RPMI8226 (cell line): ENCODE data around the gene B4GALT1.

ENCODE experiments used
- DNase-seq: peaks from one replicate; pipeline ENCODE4 v3.0.0-alpha.2; 2015

The B4GALT1 gene

DNA sequence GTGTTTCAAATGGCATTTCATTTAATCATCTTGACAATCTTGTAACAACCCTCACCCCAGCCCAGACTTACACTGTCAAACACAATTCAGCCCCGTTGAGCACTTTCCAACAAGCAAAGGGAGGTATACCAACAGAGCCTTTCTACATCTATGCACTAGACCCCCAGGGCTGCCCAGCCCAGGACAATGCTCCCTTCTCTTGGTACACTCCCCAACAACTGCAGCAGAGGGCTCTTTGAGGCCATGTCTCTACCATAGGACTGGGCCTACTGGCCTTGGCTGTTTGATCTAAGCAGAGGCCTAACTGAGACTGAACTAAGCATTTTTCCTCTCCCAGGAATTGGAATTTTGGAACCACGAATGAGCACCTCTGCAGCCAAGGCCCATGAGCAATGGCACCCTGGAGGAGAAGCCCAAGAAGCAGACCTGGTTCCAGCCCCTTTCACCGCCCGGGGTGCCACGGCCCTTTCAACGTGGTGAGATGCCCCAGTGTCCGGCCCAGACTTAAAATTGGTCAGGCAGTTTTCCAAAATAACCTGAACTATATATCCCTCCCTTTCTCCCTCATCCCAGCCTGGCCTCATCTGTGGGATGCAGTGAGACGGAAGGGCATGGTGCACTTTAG is 43.6 kb downstream of the B4GALT1 start:
- no peak for DNase-seq

DNA sequence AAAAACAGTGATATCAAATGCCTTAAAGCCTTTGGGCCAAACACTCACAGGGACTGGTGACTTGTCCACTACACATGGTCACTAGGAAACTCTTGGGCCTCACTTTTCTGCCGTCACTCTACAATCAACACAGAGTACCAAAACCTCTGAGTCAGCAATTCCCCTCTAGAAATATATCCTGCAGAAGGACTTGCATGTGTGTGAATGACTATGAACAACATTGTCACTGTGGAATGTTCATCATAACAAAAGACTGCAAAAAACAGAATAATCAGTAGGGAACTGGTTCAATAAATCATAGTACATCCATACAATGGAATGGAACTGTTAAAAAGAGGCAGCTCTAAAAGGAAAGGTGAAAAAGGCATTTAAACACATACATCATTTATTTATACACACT is 46.5 kb downstream of the B4GALT1 start:
- no peak for DNase-seq

DNA sequence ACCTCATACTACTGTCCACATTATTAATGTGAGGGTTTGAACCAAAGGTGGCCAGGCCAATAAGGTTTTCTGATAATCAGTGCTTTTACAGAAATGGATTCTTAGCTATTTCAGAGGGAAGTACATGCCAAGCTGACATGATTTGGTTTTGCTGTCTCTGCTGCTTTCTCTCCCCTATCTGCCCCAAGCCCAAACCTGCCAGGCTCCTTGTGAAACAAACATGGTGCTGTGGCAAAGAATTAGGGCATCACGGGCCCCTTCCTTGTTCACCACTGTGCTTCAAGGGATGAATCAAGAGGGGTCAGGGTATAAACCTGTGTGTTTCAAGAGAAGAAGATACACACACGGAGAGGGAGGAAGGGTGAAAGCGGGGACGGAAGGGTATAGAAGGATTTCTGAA is 49.3 kb downstream of the B4GALT1 start:
- DNase-seq = no peak

DNA sequence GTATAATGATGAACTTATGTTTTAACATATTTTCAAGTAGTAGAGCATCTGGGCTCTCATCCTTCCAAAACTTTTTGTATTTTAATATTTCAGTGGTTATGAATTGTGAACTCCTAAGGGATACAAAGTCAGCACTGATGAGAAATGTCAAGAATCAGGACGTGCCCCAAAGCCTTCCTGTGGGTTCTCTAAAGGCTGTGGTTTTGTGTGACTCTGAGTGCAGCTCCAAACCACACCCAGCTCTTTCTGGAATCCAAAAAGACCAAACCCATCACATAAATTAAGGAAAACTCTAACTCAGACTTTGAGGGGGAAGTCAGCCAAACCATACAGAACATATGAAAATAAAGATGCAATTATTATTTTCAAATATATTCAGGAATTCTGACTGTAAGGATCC is 49.8 kb downstream of the B4GALT1 start:
- no peak for DNase-seq

DNA sequence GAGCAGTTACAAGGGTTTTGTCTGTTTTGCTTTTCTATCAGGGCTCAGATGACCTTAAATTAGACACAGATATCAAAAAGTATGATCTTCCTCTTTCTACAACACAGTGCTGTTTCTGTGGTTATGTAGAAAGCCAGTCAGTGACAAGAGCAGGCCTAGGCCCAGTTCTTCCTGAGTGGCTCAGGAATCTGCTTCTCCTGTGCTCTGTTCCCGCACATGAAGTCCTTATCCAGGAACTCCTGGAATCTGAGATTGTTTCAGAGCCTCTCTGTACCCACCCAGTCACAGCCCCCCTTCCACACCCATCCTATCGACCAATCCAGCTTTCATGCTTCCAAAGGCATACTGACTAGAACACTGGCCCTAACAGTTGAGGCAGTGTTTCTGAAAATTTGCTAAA is 50.3 kb downstream of the B4GALT1 start:
- no peak for DNase-seq

DNA sequence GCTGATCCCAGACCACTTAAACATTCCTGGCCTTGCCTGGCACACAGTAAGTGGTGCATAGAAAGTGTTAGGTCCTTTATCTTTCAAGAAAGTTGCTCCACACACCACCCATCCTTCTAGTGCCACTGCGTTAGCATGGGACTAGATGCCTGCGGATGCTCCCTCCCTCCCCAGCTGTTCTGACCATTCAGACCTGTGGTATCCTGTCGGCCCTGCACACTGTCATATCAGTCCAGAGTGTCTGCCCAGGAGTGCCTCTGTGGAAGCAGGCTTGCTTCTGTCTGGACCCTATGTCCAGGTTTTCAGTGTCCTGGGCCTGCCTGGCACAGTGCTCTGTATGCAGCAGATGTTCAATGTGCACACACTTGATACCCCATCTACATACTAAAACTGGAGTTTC is 52.4 kb downstream of the B4GALT1 start:
- DNase-seq = no peak

DNA sequence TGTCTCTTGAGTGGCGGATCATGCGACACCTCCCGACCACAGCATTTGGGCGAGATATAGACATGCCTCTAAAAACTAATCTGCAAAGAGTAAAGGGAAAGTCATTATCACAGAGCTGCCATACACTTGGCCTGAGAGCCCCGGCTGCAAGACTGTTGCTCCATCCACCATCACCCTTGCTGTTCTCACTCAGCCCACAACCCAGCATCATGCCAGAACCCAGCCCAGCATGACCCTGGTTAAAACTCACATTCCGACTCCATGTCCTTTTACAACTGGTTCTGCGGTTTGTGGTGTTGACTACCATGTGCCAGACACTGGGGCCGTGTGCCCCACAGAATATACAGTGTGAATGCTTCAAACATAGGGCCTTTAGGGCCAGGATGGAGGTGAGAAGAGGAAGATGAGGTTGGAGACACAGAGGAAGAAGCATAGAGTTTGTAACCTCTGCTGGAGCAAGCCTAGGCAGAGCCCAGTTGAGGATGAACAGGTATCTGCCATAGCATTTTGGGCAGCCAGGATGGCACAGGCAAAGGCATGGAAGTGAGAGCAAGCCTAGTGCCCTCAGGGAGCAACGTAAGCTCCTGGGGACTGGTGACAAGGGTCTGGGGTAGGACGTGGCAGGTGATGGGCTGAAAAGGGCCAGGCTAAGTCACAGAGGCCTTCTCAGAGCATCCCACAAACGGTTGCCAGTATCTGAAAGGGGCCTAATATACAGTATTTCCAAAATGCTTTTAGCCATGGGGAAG is 53.2 kb downstream of the B4GALT1 start:
- no peak for DNase-seq

DNA sequence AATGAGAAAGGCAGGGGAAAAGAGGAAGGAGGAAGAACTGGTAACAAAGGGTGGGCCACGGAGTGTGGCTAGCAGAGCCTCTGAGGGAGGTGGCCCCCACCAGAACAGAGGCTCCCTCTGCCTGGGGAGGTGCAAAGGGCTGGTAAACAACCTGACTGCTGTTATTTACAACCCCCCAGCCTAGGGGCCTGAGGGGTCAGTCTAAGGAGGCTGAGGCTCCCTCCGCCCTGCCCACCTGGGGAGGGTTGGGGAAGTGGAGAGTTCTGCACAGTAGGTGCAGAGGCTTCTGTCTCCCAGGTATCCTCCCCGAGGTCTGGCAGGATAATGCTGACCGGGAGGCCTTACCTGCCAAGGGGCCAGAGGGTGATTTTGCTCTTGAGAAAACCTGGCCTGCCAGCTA is 55.0 kb downstream of the B4GALT1 start:
- DNase-seq = no peak

DNA sequence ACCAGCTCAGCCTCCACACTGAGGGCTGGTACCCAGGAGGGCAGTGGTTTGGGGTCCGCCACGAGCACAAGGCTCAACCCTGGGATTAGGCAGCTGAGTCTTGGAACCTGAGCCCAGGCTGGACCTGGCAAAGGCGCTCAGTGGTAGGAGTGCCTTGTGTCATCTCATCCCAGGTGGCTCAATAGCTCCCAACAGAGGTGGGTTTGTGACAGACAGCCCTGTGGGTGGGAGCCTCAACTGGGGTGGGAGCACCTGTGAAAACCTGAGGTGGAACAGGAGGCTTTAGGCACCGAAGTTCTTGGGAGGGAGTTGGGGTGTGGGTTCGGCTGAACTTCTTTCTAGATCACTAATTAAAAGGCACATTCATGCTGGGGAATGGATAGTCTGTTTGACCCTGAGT is 55.5 kb downstream of the B4GALT1 start:
- no peak for DNase-seq

DNA sequence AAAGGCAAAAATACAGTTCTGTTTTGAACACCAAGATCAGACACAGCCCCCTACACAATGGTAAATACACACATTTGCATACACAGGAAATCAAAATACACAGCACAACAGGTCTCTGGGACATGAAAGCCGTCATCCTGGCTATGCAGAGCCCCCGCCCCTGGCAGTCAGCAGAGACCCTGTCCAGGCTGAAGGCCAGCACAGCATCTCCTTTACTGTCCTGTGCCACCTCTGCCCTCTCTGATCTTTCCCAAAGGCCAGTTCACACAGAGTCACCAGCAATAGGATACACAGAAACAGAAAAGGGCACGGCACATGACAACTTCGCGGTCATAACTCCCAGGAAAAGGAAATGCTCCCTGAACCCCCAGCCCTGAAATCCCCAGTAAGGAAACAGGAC is 56.5 kb downstream of the B4GALT1 start:
- no peak for DNase-seq

DNA sequence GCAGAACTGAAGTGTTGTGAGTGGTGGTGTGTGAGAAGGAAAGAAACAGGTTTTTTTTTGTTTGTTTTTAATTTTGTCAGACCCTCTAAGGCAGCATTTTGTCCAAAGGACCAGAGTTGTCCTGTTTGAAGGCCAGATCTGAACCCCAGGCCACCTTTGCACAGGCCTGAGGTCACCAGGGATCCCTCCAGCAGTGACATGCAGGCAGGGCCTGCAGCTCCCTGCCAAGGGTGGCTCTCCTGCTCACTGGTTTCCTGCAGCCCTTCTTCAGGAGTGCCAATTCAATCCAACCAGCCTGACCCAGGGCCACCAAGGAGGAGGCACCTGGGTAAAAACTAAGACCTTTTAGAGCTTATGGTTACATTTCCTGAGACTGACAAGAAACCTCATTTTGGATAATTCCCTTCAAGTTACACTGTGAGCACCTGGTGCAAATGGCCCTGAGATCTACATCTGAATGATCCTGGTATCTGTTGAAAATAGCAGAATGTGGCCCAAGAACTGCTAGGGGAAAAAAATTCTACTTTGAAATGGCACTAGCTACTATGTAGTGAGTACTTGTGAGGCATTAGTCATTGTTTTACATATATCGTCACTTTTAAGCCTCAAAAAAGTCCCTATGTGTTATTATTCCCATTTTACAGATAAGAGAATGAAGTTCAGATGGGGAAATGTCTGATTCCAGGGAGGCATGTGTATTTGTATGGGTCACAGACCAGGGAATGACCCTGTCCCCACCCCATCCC is 57.1 kb downstream of the B4GALT1 start:
- no peak for DNase-seq

DNA sequence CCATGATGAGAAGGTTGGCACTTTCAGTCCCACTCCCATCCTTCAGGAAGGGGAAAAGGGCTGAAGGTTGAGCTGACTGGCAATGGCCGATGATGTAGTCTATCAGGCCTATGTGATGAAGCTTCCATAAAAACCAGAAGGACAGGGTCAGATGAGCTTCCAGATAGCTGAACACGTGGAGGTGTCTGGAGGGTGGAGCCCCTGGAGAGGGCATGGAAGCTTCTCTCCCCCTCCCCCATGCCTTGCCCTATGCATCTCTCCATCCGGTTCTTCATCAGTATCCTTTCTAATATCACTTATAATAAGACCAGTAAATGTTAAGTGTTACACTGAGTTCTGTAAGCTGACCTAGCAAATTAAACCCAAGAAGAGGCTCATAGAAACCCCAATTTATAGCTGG is 58.0 kb downstream of the B4GALT1 start:
- no peak for DNase-seq

DNA sequence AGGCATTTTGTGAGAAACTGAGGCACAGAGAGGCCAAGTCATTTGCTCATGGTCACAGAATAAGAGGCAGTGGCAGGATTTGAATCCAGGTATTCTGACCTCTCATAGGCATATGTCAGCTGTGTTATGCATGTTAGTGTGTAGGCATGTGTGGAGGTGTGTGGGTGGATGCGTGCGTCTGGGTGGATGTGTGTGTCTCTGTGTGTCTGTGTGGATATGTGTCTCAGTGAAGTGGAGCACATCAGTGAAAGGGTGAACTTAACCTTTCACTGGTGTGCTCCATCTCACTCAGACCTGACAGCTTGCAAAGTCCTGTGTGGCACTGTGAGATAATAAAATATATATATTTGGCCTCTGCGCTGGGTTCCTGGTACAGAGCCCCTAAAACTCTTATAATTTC is 58.7 kb downstream of the B4GALT1 start:
- DNase-seq = no peak

DNA sequence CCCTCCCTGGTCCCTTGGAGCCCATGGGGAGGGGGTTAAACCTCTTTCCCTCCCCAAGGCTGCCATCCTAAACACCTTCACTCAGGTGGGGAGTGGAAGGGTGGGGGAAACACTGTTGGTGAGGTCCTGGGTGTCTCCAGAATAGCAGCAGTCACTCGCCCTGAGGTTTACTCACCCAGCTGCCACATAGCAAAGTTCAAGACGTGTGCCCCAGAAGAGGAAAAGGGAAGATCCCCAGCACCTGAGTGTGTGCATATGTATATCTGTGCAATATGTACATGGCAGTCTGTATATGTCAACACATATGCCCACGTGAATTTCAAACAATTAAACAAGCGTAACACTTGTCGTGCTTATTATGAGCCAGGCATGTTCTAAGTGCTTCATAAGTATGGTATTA is 59.4 kb downstream of the B4GALT1 start:
- no peak for DNase-seq

DNA sequence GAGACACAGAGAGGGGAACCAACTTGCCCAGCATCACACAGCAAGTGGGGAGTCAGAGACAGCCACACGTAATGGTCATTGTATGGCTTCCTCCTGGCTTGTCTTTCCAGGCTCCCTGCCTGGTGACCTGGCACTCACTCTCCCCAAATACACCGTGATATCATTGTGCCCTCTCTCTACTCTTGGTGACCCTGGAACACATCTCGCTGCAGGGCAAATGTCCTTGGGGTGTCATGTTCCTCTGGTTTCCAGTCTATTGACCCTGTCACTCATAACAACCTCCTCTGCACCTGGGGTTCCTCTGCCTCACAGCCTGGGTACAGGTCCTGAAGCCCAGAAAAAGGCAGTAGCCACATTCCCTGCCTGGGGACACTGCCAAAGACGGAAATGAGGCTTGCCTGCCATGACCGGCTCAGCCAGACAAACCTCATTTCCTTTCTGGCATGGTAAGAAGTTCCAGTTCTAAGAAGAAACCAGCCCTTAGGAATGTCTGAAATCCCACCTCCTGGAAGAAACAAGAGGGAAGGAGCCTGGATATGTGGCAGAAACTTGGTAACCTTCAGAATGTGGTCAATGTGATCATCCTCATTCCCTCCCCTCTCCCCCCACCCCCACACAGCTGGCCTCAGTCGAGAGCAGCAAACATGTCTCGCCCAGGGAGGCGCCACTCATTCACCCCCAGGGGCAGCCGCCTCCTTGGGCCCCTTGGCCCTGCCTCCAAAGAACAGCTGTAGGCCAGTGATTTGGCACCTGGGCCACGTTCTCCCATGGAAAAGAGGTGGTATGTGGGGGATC is 60.1 kb downstream of the B4GALT1 start:
- DNase-seq = no peak

DNA sequence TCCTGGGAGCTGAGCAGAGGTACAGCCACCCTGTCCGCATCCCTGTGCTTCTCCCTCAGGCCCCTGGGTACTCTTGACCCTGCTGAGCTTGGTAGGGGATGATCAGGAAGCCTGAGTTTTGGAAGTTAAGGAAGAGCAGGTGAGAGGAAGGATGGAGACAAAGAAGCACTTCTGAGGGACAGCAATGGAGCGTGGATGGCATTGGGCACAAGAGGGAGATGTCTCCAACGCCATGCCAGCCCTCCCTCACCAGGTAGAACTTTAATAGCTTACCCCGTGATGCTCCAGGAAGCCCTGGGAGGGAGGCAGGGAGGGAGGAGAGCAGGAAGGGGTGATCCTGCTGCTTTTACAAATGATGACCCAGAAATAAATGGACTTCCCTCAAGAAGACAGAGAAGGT is 60.8 kb downstream of the B4GALT1 start:
- no peak for DNase-seq

DNA sequence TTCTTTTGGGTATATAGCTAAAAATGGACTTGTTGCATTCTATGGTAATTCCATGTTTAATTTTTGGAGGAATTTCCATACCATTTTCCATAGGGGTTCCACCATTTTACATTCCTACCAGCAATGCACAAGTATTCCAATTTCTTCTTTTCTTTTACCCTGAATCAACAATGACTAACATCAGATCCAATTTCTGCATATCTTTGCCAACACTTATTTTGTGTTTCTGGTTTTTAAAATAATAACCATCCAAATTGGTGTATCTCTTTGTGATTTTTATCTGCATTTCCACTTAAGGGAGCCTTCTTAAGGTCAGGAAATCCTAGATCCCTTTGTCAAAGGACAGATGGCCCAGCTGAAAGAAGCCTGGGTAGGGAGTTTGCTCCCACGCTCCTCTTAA is 61.2 kb downstream of the B4GALT1 start:
- DNase-seq = no peak

DNA sequence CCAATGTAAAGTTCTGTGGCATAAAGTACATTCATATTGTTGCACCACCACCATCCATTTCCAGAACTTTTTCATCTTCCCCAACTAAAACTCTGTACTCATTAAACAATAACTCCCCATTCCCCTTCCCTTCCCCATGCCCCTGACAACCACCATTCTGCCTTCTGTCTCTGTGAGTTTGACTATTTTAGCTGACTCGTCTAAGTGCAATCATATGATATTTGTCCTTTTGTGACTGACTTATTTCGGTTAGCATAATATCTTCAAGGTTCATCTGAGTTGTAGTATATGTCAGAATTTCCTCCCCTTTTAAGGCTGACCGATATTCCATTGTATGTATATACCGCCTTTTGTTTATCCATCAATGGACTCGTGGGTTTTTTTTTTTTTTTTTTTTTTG is 61.6 kb downstream of the B4GALT1 start:
- no peak for DNase-seq

DNA sequence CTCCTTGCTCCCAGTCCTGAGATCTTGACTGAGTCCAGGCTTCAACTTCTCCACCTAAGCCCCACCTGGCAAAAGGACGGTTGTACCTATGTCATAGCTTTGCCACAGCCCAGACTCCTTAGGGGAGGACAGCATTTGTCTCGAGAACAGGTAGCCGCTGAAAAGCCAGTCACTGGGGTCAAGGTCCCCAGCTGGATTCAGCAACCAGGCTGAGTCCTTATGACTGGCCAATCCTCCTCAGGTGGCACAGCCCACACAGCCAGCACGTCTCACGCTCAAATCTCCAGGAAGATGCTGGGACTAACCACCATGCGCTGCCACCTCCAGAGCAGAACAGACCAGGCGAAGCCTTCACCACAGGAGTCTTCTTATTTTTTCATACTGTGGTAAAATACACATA is 62.7 kb downstream of the B4GALT1 start:
- DNase-seq = no peak

DNA sequence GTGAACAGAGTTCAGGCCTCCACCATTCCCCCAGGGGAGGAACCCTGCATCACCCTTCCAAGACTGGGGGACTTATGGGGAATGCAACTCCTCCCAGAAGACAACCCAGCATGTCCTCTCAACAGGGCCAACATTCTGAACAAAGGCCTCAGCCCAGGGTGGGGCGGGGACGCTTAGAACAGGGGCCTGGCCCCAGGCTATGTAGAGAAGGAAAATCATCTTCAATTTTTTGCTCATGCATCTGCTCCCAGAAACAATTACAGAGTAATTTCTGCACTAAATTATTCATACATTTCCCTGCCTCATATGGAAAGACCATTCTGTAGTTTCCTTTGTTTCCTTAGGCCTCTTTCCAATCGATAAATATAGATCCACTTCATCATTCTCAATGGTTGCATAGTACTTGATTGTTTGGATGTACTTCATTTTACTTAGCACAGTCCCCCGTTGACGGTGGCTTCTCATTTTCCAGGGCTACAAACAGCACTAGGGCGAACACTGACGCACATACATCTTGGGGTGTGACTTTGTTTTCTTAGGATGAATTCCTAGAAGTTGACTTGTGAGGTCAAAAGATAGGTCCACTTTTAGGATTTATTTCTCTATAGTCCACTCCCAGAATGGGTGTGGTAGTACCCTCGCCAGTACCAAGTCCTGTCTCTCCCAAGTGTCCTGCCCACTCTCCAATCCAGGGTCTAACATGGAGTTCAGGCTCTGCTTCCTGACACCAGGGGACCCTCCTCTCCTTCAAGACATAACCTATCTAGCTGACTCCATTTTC is 63.4 kb downstream of the B4GALT1 start:
- DNase-seq = no peak

DNA sequence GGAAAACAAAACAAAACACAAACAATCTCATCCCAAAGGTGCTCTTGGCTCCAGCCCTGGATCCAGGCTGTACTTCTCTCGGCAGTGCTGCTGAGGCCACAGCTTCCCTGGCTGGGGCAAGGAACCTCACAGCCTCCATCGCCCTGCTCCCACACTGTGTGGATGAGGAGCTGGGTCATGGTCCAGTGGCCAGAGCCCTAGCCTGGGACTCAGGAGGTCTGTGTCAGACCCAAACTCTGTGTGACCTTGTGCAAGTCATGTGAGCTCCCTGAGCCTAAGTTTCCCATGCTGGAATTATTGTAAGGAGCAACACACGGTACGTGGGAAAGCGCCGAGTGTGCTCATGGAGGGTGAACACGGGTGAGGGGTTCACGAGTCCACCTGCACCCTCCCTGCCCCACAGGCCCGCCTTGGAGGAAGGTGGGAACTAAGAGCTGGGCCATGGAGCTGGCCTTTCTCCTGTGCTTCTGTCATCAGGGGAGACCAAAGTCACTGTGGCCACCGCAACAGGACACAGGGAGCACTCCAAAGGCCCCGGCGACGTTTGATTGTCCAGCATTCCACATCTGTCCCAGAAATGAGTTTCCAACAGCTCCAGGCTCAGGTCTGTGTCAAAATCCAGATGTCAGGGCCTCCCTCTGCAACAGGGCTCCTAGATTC is 64.5 kb downstream of the B4GALT1 start:
- no peak for DNase-seq
